Vagina (tissue), 2 donors: ENCODE measurements around the gene CD6. TPM values are rescaled to one million over a fixed set of nuclear protein-coding genes. Genes with fewer than 3 reads are reported as not detected.

Source experiments
- DNase-seq, 2 donors: peaks; one replicate each; pipeline ENCODE4 v3.0.0-alpha.2; 2017; ENCODE audit errors: extremely low spot score in 2 of 2
- H3K27ac ChIP-seq: fragments of 200-600 bp; sonication (generic); one replicate; pipeline ENCODE4 v1.5.1; 2019
- H3K27me3 ChIP-seq: fragments of 200-600 bp; sonication (generic); one replicate; pipeline ENCODE4 v1.5.1; 2019
- H3K36me3 ChIP-seq, 2 donors: fragments of 200-600 bp; sonication (generic); one replicate each; pipeline ENCODE4 v1.5.1; 2017 to 2019
- H3K4me1 ChIP-seq: fragments of 200-600 bp; sonication (generic); one replicate; pipeline ENCODE4 v1.5.1; 2019
- H3K4me3 ChIP-seq, 2 donors: fragments of 200-600 bp; sonication (generic); 1 replicate in 1 of 2; 2 replicates in 1 of 2; pipeline ENCODE4 v1.5.1; 2016 to 2019
- H3K9me3 ChIP-seq: fragments of 200-600 bp; sonication (generic); one replicate; pipeline ENCODE4 v1.5.1; 2019
- POLR2A ChIP-seq, 2 donors: fragments of 450-650 bp; IDR thresholded peaks; one replicate each; pipeline ENCODE4 v1.6.1; 2017; ENCODE audit warnings: antibody characterized with exemption in 2 of 2, mild to moderate bottlenecking in 2 of 2, moderate library complexity in 2 of 2
- POLR2AphosphoS5 ChIP-seq, 2 donors: sonication (generic); formaldehyde crosslinking; IDR thresholded peaks; one replicate each; pipeline ENCODE4 v1.9.0; 2017; ENCODE audit warnings: antibody characterized with exemption in 2 of 2, mild to moderate bottlenecking in 2 of 2, low read depth in 1 of 2; ENCODE audit not compliant: insufficient read depth in 1 of 2
- intact Hi-C: fragments of 100-400 bp; cut with DNase I; formaldehyde crosslinking; loops from one replicate; pipeline ENCODE4 v1.15.1; 2023
- small RNA-seq: library from RNA; depleted of rRNA; stranded (forward); fragments of <200 nt; gene quantifications from one replicate; pipeline ENCODE3, GENCODE V24; 2016
- total RNA-seq: library from RNA; depleted of rRNA; stranded (reverse); fragments of >200 nt; gene quantifications from one replicate; pipeline ENCODE4 v1.2.3, GENCODE V29; 2016
- TF ChIP-seq, protein P1 (sequence below), 3 experiments: fragments of 450-650 bp in 2 of 3; fragments of 200-600 bp in 1 of 3; sonication (generic) in 1 of 3; IDR thresholded peaks; one replicate each; pipeline ENCODE4 v1.5.1; 2017 to 2019; ENCODE audit warnings: antibody characterized with exemption in 3 of 3, mild to moderate bottlenecking in 2 of 3, moderate library complexity in 2 of 3

Gene CD6
- total RNA-seq, 1 donor from 2014 or later: 3.9 TPM

GRCh38 chr11:61066645-61067044 is 95.2 kb downstream of the CD6 start:
- H3K4me3 ChIP-seq: no peak overlapping the region
- peaks cover 1% of the 10 kb centered on the region for H3K4me1 ChIP-seq
- TF ChIP-seq, protein P1, sequence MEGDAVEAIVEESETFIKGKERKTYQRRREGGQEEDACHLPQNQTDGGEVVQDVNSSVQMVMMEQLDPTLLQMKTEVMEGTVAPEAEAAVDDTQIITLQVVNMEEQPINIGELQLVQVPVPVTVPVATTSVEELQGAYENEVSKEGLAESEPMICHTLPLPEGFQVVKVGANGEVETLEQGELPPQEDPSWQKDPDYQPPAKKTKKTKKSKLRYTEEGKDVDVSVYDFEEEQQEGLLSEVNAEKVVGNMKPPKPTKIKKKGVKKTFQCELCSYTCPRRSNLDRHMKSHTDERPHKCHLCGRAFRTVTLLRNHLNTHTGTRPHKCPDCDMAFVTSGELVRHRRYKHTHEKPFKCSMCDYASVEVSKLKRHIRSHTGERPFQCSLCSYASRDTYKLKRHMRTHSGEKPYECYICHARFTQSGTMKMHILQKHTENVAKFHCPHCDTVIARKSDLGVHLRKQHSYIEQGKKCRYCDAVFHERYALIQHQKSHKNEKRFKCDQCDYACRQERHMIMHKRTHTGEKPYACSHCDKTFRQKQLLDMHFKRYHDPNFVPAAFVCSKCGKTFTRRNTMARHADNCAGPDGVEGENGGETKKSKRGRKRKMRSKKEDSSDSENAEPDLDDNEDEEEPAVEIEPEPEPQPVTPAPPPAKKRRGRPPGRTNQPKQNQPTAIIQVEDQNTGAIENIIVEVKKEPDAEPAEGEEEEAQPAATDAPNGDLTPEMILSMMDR (IDR thresholded peaks at IDR 0.05): no peak
- TF ChIP-seq POLR2A (IDR thresholded peaks at IDR 0.05) (no peak), POLR2AphosphoS5 (IDR thresholded peaks at IDR 0.05; ENCODE audit: insufficient read depth in 1 of 2, low read depth in 1 of 2) (no peak)
- H3K36me3 ChIP-seq: no peaks in the 10 kb centered on the region
- H3K9me3 ChIP-seq: no peaks in the 10 kb centered on the region
- H3K27me3 ChIP-seq: no peaks in the 10 kb centered on the region
- intact Hi-C loops: no loop called here
- DNase-seq: peak in 1 of 2 donors; percentile 46
- H3K27ac ChIP-seq: no peak overlapping the region

GRCh38 chr11:61067782-61068446 is 96.4 kb downstream of the CD6 start:
- peak in 1 of 2 donors; percentile 85 for DNase-seq
- intact Hi-C loops: no loop called here

DNA sequence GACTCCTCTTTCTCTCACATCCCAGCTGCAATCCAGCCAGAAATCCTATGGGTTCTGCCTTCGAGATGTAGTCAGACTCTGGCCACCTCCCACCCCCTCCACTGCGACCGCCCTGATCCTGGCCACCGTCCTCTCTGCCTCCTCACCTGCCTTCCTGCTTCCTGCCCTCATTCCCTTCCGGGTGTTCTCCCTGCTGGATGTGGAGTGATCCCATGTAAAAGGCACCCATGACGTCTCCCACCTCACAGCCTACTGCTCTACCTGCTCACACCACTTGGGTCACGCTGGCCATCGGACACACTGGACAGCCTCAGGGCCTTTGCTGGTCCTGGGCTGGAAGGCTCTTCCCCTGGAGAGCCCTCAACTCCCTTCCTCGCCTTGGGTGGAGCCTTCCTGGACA is 97.1 kb downstream of the CD6 start:
- H3K9me3 ChIP-seq: no peaks in the 10 kb centered on the region
- DNase-seq: peak in 1 of 2 donors; percentile 72
- TF ChIP-seq POLR2AphosphoS5 (IDR thresholded peaks at IDR 0.05; ENCODE audit: insufficient read depth in 1 of 2, low read depth in 1 of 2): no peak
- TF ChIP-seq POLR2A (IDR thresholded peaks at IDR 0.05): no peak
- TF ChIP-seq, protein P1 (IDR thresholded peaks at IDR 0.05): no peak

More at GRCh38 chr11:61067782-61068446, 96.4 kb downstream of the CD6 start:
- Histone ChIP-seq H3K9me3 (no peaks in the 10 kb centered on the region), H3K36me3 (no peaks in the 10 kb centered on the region), H3K27me3 (no peaks in the 10 kb centered on the region), H3K4me1 (no peaks in the 10 kb centered on the region), H3K4me3 (no peak overlapping the region), H3K27ac (no peak overlapping the region)
- TF ChIP-seq, protein P1 (IDR thresholded peaks at IDR 0.05): no peak
- TF ChIP-seq POLR2A (IDR thresholded peaks at IDR 0.05): no peak
- TF ChIP-seq POLR2AphosphoS5 (IDR thresholded peaks at IDR 0.05; ENCODE audit: insufficient read depth in 1 of 2, low read depth in 1 of 2): no peak

GRCh38 chr11:61069427-61069826 is 97.9 kb downstream of the CD6 start:
- H3K27ac ChIP-seq: no peak overlapping the region
- H3K4me3 ChIP-seq: no peak overlapping the region
- H3K27me3 ChIP-seq: no peaks in the 10 kb centered on the region
- no peaks in the 10 kb centered on the region for H3K36me3 ChIP-seq
- TF ChIP-seq, protein P1 (IDR thresholded peaks at IDR 0.05): no peak
- no peaks in the 10 kb centered on the region for H3K9me3 ChIP-seq
- no peak for DNase-seq
- no peaks in the 10 kb centered on the region for H3K4me1 ChIP-seq
- intact Hi-C loops: no loop called here

More for the DNA sequence above, 97.1 kb downstream of the CD6 start:
- no peaks in the 10 kb centered on the region for H3K36me3 ChIP-seq
- no peaks in the 10 kb centered on the region for H3K4me1 ChIP-seq
- no peak overlapping the region for H3K4me3 ChIP-seq
- no peaks in the 10 kb centered on the region for H3K27me3 ChIP-seq
- intact Hi-C loops: no loop called here
- no peak overlapping the region for H3K27ac ChIP-seq

Small RNAs within 50 kb of the gene (small RNA-seq; reads per million reads assigned to genes)
- gene RNU6-933P: not detected

Other genes with a start within 250 kb of the CD6 start
- not detected for gene MS4A18, start 247.0 kb upstream of the CD6 start, total RNA-seq
- gene MS4A15, start 214.8 kb upstream of the CD6 start, total RNA-seq: not detected
- not detected for gene MS4A10, start 186.3 kb upstream of the CD6 start, total RNA-seq
- gene CCDC86, start 129.6 kb upstream of the CD6 start, total RNA-seq: 26.3 TPM
- gene PTGDR2, start 115.7 kb upstream of the CD6 start, total RNA-seq: 0.25 TPM
- not detected for gene ZP1, start 104.1 kb upstream of the CD6 start, total RNA-seq
- gene PRPF19, start 65.1 kb upstream of the CD6 start, total RNA-seq: 54.0 TPM
- 127 TPM for gene TMEM109, start 57.5 kb upstream of the CD6 start, total RNA-seq
- 6.1 TPM for gene TMEM132A, start 47.2 kb upstream of the CD6 start, total RNA-seq
- 23.1 TPM for gene SLC15A3, start 19.5 kb upstream of the CD6 start, total RNA-seq
- gene CD5, start 130.8 kb downstream of the CD6 start, total RNA-seq: 0.98 TPM
- 15.7 TPM for gene VPS37C, start 189.7 kb downstream of the CD6 start, total RNA-seq
- 2.5 TPM for gene PGA3, start 231.8 kb downstream of the CD6 start, total RNA-seq